H1 (cell line): Measurements from ENCODE around the gene BTG2. TPM values are rescaled to one million over a fixed set of nuclear protein-coding genes. Genes with fewer than 3 reads are reported as not detected.

Experiments
- CTCF ChIA-PET: fragments of 300-600 bp; sonication (Branson Sonifier 250); formaldehyde crosslinking; loops from one replicate; lab custom pipeline; 2021; ENCODE audit not compliant: partially characterized antibody; lab: Charles Lee
- POLR2A ChIA-PET: fragments of 300-600 bp; sonication (Branson Sonifier 250); formaldehyde crosslinking; loops from one replicate; lab custom pipeline; 2021; ENCODE audit warnings: inconsistent platforms; ENCODE audit not compliant: partially characterized antibody; lab: Charles Lee
- DNase-seq, 2 experiments: peaks; one replicate each; pipeline versions ENCODE4 v3.0.0 to v3.0.0-alpha.2; 2010 to 2022; ENCODE audit warnings: low spot score in 2 of 2, low read depth in 1 of 2, mixed read lengths in 1 of 2
- FAIRE-seq: peaks from 2 replicates; lab custom pipeline; 2011; peaks lifted over from hg19 to GRCh38; lab: Jason Lieb, UNC
- H2AFZ ChIP-seq: 2 replicates; pipeline ENCODE4 v1.8.1; 2012; ENCODE audit warnings: low read length, inconsistent platforms
- H2AK5ac ChIP-seq: 2 replicates; pipeline ENCODE4 v1.6.1; 2013; ENCODE audit warnings: low read depth, low read length
- H2BK120ac ChIP-seq: replicated peaks from 2 replicates; pipeline ENCODE3; 2013; ENCODE audit warnings: low read depth, low read length, inconsistent platforms
- H2BK12ac ChIP-seq: 2 replicates; pipeline ENCODE4 v1.6.1; 2013; ENCODE audit warnings: low read depth, low read length
- H2BK15ac ChIP-seq: 2 replicates; pipeline ENCODE4 v1.6.1; 2013; ENCODE audit warnings: low read length
- H2BK20ac ChIP-seq: 2 replicates; pipeline ENCODE4 v1.6.1; 2013; ENCODE audit warnings: low read length
- H2BK5ac ChIP-seq: 2 replicates; pipeline ENCODE4 v1.6.1; 2013; ENCODE audit warnings: low read depth, low read length
- H3K14ac ChIP-seq: 2 replicates; pipeline ENCODE4 v1.6.1; 2013; ENCODE audit warnings: inconsistent platforms; ENCODE audit not compliant: insufficient read length
- H3K18ac ChIP-seq: 2 replicates; pipeline ENCODE4 v1.6.1; 2013; ENCODE audit warnings: low read length; ENCODE audit errors: extremely low read depth
- H3K23ac ChIP-seq: 2 replicates; pipeline ENCODE4 v1.6.1; 2013; ENCODE audit warnings: inconsistent platforms; ENCODE audit not compliant: insufficient read length
- H3K23me2 ChIP-seq: 2 replicates; pipeline ENCODE4 v1.6.1; 2013; ENCODE audit warnings: low read depth, low read length
- H3K27ac ChIP-seq: 2 replicates; pipeline ENCODE4 v1.6.1; 2011; ENCODE audit warnings: low read depth, low read length, inconsistent platforms
- H3K27me3 ChIP-seq, 4 experiments: replicated peaks in 1 of 4; 1 replicate in 1 of 4; 2 replicates in 3 of 4; pipeline versions ENCODE4 v1.6.1 to v1.8.1; 2011 to 2013; ENCODE audit warnings: low read length in 3 of 4, mild to moderate bottlenecking in 3 of 4, inconsistent platforms in 2 of 4, mixed read lengths in 2 of 4, moderate library complexity in 1 of 4; ENCODE audit not compliant: control insufficient read depth in 3 of 4, insufficient read depth in 3 of 4; ENCODE audit errors: extremely low read depth in 1 of 4
- H3K36me3 ChIP-seq, 4 experiments: 2 replicates each; pipeline versions ENCODE4 v1.6.1 to v1.8.1; 2011 to 2013; ENCODE audit warnings: mild to moderate bottlenecking in 4 of 4, low read length in 3 of 4, moderate library complexity in 2 of 4, control low read depth in 1 of 4, inconsistent platforms in 1 of 4; ENCODE audit not compliant: insufficient read depth in 4 of 4, control insufficient read depth in 2 of 4
- H3K4ac ChIP-seq: replicated peaks from 2 replicates; pipeline ENCODE3; 2013; ENCODE audit warnings: low read length, low read depth, mixed read lengths, inconsistent platforms; ENCODE audit not compliant: insufficient read length
- H3K4me1 ChIP-seq, 4 experiments: replicated peaks in 1 of 4; 1 replicate in 1 of 4; 2 replicates in 3 of 4; pipeline versions ENCODE4 v1.6.1 to v1.8.1; 2011 to 2013; ENCODE audit warnings: low read length in 3 of 4, inconsistent platforms in 2 of 4, mixed read lengths in 1 of 4; ENCODE audit not compliant: insufficient read depth in 4 of 4, control insufficient read depth in 3 of 4
- H3K4me2 ChIP-seq, 2 experiments: 2 replicates each; pipeline versions ENCODE4 v1.6.1 to v1.8.1; 2011 to 2013; ENCODE audit warnings: low read depth in 2 of 2, low read length in 2 of 2, control low read depth in 1 of 2, inconsistent platforms in 1 of 2, mild to moderate bottlenecking in 1 of 2; ENCODE audit not compliant: insufficient read depth in 1 of 2
- H3K4me3 ChIP-seq, 4 experiments: fragments of 200-600, 300-600 bp in 1 of 4; sonication (generic), shearing (Covaris generic), sonication (Bioruptor Twin) in 1 of 4; 2 replicates each; pipeline versions ENCODE4 v1.5.1 to v1.8.1; 2011 to 2016; ENCODE audit warnings: low read length in 4 of 4, low read depth in 3 of 4, control low read depth in 2 of 4, inconsistent platforms in 2 of 4, mild to moderate bottlenecking in 2 of 4, mixed read lengths in 1 of 4, moderate library complexity in 1 of 4; ENCODE audit not compliant: insufficient read depth in 2 of 4; ENCODE audit errors: extremely low read depth in 1 of 4
- H3K56ac ChIP-seq: replicated peaks from 2 replicates; pipeline ENCODE3; 2013; ENCODE audit warnings: low read depth, mild to moderate bottlenecking, mixed read lengths, low read length, inconsistent platforms; ENCODE audit not compliant: insufficient read length
- H3K79me1 ChIP-seq: 2 replicates; pipeline ENCODE4 v1.6.1; 2013; ENCODE audit warnings: low read depth, low read length, control low read depth
- H3K79me2 ChIP-seq, 2 experiments: 2 replicates each; pipeline versions ENCODE4 v1.6.1 to v1.8.1; 2012 to 2013; ENCODE audit warnings: low read length in 2 of 2, mild to moderate bottlenecking in 2 of 2, inconsistent platforms in 1 of 2; ENCODE audit not compliant: insufficient read depth in 2 of 2, control insufficient read depth in 1 of 2
- H3K9ac ChIP-seq, 4 experiments: replicated peaks in 1 of 4; 1 replicate in 1 of 4; 2 replicates in 3 of 4; pipeline versions ENCODE4 v1.6.1 to v1.8.1; 2011 to 2013; ENCODE audit warnings: low read depth in 3 of 4, low read length in 3 of 4, control low read depth in 2 of 4, mild to moderate bottlenecking in 2 of 4, moderate library complexity in 2 of 4, inconsistent platforms in 1 of 4; ENCODE audit errors: extremely low read depth in 1 of 4
- H3K9me3 ChIP-seq, 2 experiments: 2 replicates each; pipeline versions ENCODE4 v1.6.1 to v1.8.1; 2012 to 2013; ENCODE audit warnings: mild to moderate bottlenecking in 2 of 2, moderate library complexity in 2 of 2, control low read depth in 1 of 2, inconsistent platforms in 1 of 2, low read depth in 1 of 2, low read length in 1 of 2, mixed read lengths in 1 of 2; ENCODE audit not compliant: insufficient read depth in 2 of 2
- H4K20me1 ChIP-seq, 2 experiments: replicated peaks in 1 of 2; 2 replicates each; pipeline versions ENCODE3 to v1.8.1; 2011 to 2013; ENCODE audit warnings: inconsistent platforms in 2 of 2, low read length in 2 of 2, mild to moderate bottlenecking in 1 of 2; ENCODE audit not compliant: insufficient read depth in 2 of 2, control insufficient read depth in 1 of 2
- H4K5ac ChIP-seq: 2 replicates; pipeline ENCODE4 v1.6.1; 2013; ENCODE audit warnings: low read length, low read depth, mixed read lengths, inconsistent platforms; ENCODE audit not compliant: insufficient read length
- H4K8ac ChIP-seq: 2 replicates; pipeline ENCODE4 v1.8.0; 2013; ENCODE audit warnings: mild to moderate bottlenecking, moderate library complexity, low read length, inconsistent platforms; ENCODE audit not compliant: insufficient read depth; ENCODE audit errors: extremely low read depth
- H4K91ac ChIP-seq: replicated peaks from 2 replicates; pipeline ENCODE3; 2013; ENCODE audit warnings: low read length, mixed read lengths, inconsistent platforms; ENCODE audit not compliant: insufficient read length
- ASH2L ChIP-seq: fragments of 200-600, 300-600 bp; sonication (generic); IDR thresholded peaks from one replicate; pipeline ENCODE4 v1.7.1; 2017; ENCODE audit warnings: low read length
- BACH1 ChIP-seq: IDR thresholded peaks from 2 replicates; pipeline ENCODE4 v1.6.1; 2012; ENCODE audit warnings: low read length, improper control_type of control experiment
- BRCA1 ChIP-seq: IDR thresholded peaks from 2 replicates; pipeline ENCODE4 v1.6.1; 2012; ENCODE audit warnings: low read depth, low read length, improper control_type of control experiment
- CTBP2 ChIP-seq: IDR thresholded peaks from 2 replicates; pipeline ENCODE4 v1.7.0; 2011; ENCODE audit warnings: borderline replicate concordance, mild to moderate bottlenecking, moderate library complexity, mixed read lengths, low read length; ENCODE audit not compliant: insufficient read depth, insufficient read length
- EZH2 ChIP-seq: fragments of 200-600 bp; sonication (generic); IDR thresholded peaks from 2 replicates; pipeline ENCODE4 v1.7.1; 2012; ENCODE audit warnings: low read depth, mild to moderate bottlenecking, moderate library complexity, low read length, inconsistent platforms; ENCODE audit not compliant: severe bottlenecking
- FOSL1 ChIP-seq: IDR thresholded peaks from 2 replicates; pipeline ENCODE4 v1.6.1; 2011; ENCODE audit warnings: mild to moderate bottlenecking, low read depth, low read length, moderate library complexity; ENCODE audit not compliant: insufficient read depth
- JUND ChIP-seq: IDR thresholded peaks from 2 replicates; pipeline ENCODE4 v1.6.1; 2011; ENCODE audit warnings: mild to moderate bottlenecking, improper control_type of control experiment, low read length
- NRF1 ChIP-seq: IDR thresholded peaks from 2 replicates; pipeline ENCODE4 v1.6.1; 2011; ENCODE audit warnings: mild to moderate bottlenecking, low read depth, low read length, improper control_type of control experiment
- POLR2A ChIP-seq, 2 experiments: IDR thresholded peaks; 1 replicate in 1 of 2; 2 replicates in 1 of 2; pipeline ENCODE4 v1.6.1; 2011; ENCODE audit warnings: low read depth in 2 of 2, low read length in 2 of 2, mild to moderate bottlenecking in 2 of 2; ENCODE audit errors: control extremely low read depth in 1 of 2
- RNF2 ChIP-seq: fragments of 200-900, 300-1000 bp; sonication (generic); IDR thresholded peaks from 2 replicates; pipeline ENCODE4 v1.7.1; 2016; ENCODE audit warnings: borderline replicate concordance, low read depth, mild to moderate bottlenecking, antibody characterized with exemption, low read length; ENCODE audit not compliant: poor library complexity, severe bottlenecking; ENCODE audit errors: missing control alignments
- SP1 ChIP-seq: IDR thresholded peaks from 2 replicates; pipeline ENCODE4 v1.6.1; 2011; ENCODE audit warnings: low read depth, low read length
- WGBS, 2 experiments: shearing (Covaris generic) in 1 of 2; methylation state at CpG; one replicate each; pipeline versions ENCODE4 v1.1.6 to v1.1.7; 2013 to 2015; ENCODE audit warnings: low lambda C conversion rate in 2 of 2, mixed read lengths in 2 of 2, inconsistent platforms in 1 of 2, low coverage in 1 of 2, missing lambda C conversion rate in 1 of 2; ENCODE audit not compliant: insufficient replicate concordance in 2 of 2, insufficient coverage in 1 of 2, insufficient read length in 1 of 2; ENCODE audit errors: extremely low coverage in 1 of 2, missing lambda C conversion rate in 1 of 2; 5-methylcytosine and 5-hydroxymethylcytosine counted together
- polyA plus RNA-seq, 7 experiments: library from polyadenylated mRNA; depleted of rRNA in 3 of 7; stranded (reverse) in 5 of 7; unstranded in 2 of 7; fragments of >200 nt in 5 of 7; fragments of 200-250 nt in 2 of 7; gene quantifications; 1 replicate in 5 of 7; 2 replicates in 1 of 7; 4 replicates in 1 of 7; pipeline versions ENCODE4 v1.2.1 to v1.2.3, GENCODE V29; 2011 to 2013; ENCODE audit warnings: missing spikeins in 2 of 7, mixed read lengths in 2 of 7
- total RNA-seq: library from RNA; stranded (reverse); fragmentation: NEBNext Ultra II Directional; extraction: Animal tissue kit (Norgen Biotek cat#: 25700); gene quantifications from 2 replicates; pipeline ENCODE4 v1.2.1, GENCODE V29; 2021
- TF ChIP-seq, protein P1 (sequence below): IDR thresholded peaks from 2 replicates; pipeline ENCODE4 v1.6.1; 2012; ENCODE audit warnings: inconsistent platforms

The BTG2 gene
- total and polyA plus RNA-seq, 2 of the 8 experiments (the other 6 are each of a cell fraction or from before 2014, with no cell fraction given) = 4.8 to 11.0 TPM

DNA sequence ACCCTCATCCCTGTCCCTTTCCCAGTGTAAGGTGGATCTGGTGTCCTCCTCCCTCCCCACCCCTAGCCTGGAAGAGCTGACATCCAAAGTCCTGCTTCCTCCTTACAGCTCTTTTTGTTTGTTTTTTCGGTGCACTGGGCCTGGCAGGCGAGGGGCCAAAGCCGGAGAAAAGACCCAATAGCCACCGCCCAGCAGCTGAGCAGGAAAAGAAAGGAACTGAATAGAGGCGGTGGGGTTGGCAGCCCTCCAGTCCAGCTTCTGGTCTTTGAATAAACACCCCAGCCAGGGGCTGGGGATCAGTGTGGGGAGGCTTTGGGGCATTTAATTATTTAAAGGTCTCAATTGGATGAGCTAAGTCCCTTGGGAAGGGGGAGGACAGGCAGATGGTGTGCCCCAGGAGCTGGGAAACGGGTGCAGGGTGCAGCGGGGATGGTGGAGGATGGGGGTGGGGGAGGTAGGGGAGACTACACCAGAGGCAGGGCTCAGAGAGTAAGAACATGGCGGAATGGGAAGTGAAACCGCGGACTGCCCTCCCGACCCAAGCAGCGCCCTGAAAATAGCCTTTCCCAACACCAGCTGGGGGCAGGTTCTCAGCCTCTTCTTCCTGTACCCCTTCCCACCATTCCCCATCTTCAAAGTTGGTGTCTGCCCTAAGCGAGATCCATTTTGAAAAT is 20.2 kb downstream of the BTG2 start:
- Histone ChIP-seq H2BK5ac (no peak overlapping the region; the same call in 1 of the 2 replicates), H3K56ac (no peak overlapping the region), H4K91ac (peak overlapping the region; percentile 38), H4K5ac (peak overlapping the region; percentile 12), H3K27ac (no peak overlapping the region), H2BK120ac (no peak overlapping the region), H3K79me1 (no peaks in the 10 kb centered on the region), H2AK5ac (no peak overlapping the region), H3K4ac (no peak overlapping the region), H3K9ac (no peak overlapping the region; a peak in 1 of 7 replicates), H4K8ac (peak overlapping the region; percentile 62; the same call in 1 of the 2 replicates), H2BK15ac (peak overlapping the region; percentile 25; the same call in 1 of the 2 replicates), H4K20me1 (no peaks in the 10 kb centered on the region), H2BK20ac (0 out of 2 replicates have a peak overlapping the region, but pooled peaks have one; percentile 13), H3K14ac (no peak overlapping the region), H3K4me2 (peak overlapping the region in 1 of 2 experiments; percentile 84; a peak in 3 of 4 replicates), H3K9me3 (no peaks in the 10 kb centered on the region), H2BK12ac (peak overlapping the region; percentile 29; the same call in 1 of the 2 replicates), H3K23ac (no peak overlapping the region), H3K36me3 (no peaks in the 10 kb centered on the region), H3K4me3 (peak overlapping the region in 1 of 4 experiments; percentile 20; a peak in 1 of 8 replicates), H3K79me2 (no peaks in the 10 kb centered on the region), H2AFZ (no peak overlapping the region), H3K23me2 (peaks cover 4% of the 10 kb centered on the region; the same call in 1 of the 2 replicates), H3K18ac (no peak overlapping the region; the same call in 1 of the 2 replicates), H3K27me3 (peaks cover 0 to 24% (median 16%) of the 10 kb centered on the region in 4 experiments; a peak in 4 of 7 replicates), H3K4me1 (peaks cover 11 to 37% (median 23%) of the 10 kb centered on the region in 4 experiments)
- WGBS, 2 experiments = 59% methylated on average over 13 of the region's 13 CpGs; no CpG with 5 or more reads in 1 of the 2 experiments
- DNase-seq (peak in 1 of 2 experiments; percentile 51), FAIRE-seq (no peak)
- POLR2A ChIA-PET = interaction anchor here (0.7 to 1.6 kb wide), 6 partner anchors 18 to 51 kb away, joined by 3 to 5 read pairs (median 3); no protein-coding TSS in a partner anchor
- CTCF ChIA-PET = interaction anchor here (0.6 to 10.1 kb wide), 13 partner anchors 11 to 286 kb away, joined by 3 to 157 read pairs (median 9); no protein-coding TSS in a partner anchor
- TF ChIP-seq CTBP2 = no peak
- TF ChIP-seq RNF2 = no peak
- no peak for TF ChIP-seq EZH2
- no peak for TF ChIP-seq FOSL1
- TF ChIP-seq, protein P1, sequence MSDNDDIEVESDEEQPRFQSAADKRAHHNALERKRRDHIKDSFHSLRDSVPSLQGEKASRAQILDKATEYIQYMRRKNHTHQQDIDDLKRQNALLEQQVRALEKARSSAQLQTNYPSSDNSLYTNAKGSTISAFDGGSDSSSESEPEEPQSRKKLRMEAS = no peak
- TF ChIP-seq POLR2A (IDR thresholded peaks at IDR 0.05; ENCODE audit: control extremely low read depth in 1 of 2, low read depth in 2 of 2, low read length in 2 of 2) = no peak
- TF ChIP-seq JUND = no peak
- no peak for TF ChIP-seq BRCA1
- TF ChIP-seq SP1 = no peak
- TF ChIP-seq ASH2L = no peak
- no peak for TF ChIP-seq NRF1
- TF ChIP-seq BACH1 = no peak
